ENCODE measurements around the gene HUS1.
"Not testable (repeated sequence)": the region's sequence is repeated elsewhere in the genome, so short reads cannot be mapped to it uniquely, and the experiment has no call there.

Gene HUS1

DNA sequence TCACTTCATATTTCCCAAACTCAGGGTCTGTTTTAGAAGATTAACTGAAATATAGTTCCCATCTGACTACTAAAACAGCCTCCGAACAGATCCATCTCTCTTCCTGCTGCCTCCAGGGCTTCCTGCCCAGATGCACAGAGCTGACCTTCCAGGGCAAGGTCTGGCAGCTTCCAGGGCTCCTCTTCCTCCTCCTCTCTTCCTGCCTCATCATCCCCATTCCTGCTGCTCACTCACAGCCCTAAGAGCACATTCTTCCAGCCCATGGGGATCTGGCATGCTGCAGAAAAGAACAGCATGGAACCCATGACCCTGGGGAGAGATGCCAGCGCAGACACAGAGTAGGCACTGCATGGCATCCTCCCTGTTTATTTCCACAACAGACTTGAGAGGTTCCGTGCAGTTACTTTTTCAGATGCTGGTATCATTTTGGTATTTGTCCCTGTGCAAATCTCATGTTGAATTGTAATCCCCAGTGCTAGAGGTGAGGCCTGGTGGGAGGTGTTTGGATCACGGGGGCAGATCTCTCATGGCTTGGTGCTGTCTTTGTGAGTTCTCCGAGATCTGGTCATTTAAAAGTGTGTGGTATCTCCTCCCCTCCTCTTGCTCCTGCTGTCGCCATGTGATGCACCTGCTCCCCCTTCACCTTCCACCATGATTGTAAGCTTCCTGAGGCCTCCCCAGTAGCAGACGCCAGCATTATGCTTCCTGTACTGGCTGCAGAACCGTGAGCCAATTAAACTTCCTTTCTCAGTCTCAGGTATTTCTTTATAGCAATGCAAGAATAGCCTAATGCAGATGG is 35.5 kb downstream of the HUS1 start:
- no peak for DNase-seq

DNA sequence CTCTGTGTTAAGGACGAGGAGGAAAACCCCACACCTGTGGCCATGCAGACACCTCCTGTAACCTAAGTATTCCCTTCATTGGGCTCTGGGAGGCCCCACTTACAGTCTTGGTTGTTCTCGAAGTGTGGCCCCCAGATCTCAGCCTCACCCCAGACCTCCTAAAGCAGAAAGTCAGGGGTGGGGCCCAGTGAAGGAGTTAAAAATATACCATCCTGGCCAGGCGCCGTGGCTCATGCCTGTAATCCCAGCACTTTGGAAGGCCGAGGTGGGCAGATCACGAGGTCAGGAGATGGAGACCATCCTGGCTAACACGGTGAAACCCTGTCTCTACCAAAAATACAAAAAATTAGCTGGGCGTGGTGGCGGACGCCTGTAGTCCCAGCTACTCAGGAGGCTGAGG is 36.8 kb downstream of the HUS1 start:
- DNase-seq = not testable (repeated sequence)

GRCh38 chr7:47942132-47942531 is 37.3 kb downstream of the HUS1 start:
- no peak for DNase-seq

- no peak for DNase-seq
Measured at GRCh38 chr7:47941136-47941844, 38.1 kb downstream of the HUS1 start.

DNA sequence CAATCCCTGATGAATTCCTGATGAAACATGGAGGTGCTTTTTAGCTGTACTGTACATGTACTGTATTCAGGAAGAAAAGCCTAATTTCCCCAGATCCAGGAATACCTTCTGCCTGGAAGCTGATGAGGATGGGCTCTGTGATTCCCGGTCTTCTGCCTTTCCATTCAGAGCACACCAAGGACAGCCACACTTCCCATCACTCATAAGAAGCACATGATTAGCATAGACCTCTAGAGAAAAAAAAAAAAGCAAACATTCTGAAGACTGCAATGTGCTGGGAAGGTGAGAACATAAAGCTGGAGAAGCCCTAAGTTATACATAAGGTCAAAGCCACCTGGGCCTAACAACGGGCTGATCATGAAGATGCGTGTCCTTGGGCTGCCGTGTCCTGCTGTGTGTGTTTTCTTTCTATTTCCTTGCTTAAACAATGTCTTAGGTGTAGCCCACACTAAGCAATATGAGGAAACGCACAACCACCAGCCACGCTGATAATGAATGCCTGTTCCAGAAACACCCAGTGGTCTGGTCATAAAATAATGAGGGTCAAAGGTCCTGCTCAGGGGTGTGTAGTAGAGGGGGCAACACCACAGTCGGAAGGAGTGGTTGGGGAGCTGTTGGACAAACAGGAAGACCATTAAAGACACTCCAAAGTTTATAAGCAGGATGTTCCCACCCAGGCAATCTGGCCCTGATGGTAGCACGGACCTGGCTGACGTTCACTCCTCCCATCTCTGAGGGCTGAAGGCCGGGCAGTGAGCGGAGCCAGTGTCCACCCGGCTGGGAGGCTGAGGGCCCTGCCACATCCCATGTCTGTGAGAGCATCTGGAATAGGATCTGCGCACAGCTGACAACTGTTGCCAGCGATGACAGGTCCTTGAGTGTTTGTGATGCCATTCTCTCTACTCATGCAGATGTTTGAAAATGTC is 39.1 kb downstream of the HUS1 start:
- DNase-seq = no peak

DNA sequence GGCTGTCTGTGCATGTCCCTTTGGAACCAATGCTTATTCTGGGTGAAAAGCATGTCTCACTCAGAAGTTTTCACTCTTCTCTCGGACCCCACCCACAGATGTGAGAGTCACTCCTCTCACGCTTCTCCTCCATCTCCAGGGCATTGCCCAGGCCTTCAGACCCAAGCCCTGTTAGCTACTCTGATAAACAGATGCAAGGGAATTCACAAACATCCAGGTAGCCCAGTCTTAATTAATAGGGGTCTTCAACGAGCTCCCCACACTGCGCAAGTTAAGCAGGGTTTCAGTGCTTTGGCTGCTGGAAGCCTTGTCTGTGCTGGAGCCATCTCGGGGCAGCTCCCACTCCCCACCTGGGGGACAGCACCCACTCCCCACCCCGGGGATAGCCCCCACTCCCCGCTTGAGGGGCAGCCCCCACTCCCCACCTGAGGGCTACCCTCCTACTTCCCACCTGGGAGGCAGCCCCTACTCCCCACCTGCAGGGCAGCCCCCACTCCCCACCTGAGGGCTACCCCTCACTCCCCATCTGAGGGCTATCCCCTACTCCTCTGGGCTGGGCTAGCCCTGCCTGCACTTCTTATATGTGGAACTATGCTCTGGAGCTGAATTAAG is 39.9 kb downstream of the HUS1 start:
- DNase-seq = no peak

DNA sequence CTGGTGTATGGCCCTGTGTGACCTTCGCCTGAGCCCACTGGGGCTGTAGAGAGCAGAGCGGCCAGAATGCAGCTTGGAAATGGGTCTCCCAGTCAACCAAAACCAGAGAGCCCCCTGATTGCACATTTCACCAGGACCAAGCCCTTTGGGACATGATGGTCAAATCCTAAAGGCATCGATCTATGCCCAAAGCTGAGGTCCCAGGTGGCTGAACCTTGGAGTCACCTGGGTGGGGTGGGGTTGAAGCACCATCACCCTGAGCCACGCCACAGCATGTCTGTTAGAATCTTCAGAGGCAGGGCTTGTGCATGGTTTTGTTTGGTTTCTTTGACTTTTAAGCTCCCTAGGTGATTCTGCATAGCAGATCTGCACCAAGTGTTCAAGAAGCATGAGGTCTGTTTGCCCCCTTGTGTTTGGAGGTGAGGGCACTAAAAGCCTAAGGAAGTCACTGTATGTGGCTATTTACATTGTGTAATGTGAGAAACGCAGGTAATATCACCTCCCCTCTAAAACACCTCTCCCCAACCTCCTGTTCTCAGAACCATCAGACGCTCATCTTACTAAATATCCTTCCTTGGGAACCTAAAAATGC is 40.7 kb downstream of the HUS1 start:
- no peak for DNase-seq

DNA sequence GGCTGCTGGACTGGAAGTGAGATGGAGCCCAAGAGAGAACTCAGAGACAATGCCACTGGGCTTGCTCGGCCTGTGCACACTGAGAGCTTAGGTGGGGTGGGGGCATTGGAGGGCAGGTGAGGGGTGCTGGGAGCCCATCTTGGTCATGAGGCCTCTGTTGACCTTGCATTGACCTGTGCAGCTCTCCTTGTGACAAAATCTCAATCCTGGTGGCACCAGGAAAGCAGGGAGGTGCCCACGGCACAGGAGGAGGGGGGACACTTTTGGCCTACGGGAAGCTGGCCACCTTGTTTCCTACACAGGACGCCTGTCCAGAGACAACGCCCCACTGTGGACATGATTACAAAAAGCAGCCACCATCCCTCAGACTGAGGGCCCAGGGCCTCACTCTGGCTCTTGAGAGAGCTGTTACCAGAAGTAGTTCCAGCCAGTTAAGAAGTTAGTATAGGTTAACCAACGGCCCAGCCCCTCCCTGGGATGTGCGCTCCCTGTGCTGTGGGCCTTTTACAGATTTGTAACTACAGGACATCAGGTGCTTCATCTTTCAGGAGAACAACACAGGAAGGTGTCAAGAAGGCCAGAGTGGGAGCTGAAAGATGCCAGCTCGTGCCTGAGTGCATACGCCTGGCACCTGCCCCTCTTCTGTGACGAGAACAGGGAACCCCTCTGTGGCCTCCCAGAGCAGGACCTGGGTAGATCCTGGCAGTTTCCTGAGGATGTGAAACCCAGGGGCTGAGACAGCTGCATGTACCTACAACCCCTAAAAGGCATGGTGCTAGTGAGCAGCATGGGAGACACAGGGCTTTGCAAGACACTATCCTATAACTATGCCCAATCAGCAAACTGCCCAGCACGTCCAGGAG is 41.5 kb downstream of the HUS1 start:
- no peak for DNase-seq

- no peak for DNase-seq
Measured at GRCh38 chr7:47937065-47937687, 42.2 kb downstream of the HUS1 start.

GRCh38 chr7:47936323-47936722 is 43.1 kb downstream of the HUS1 start:
- DNase-seq = no peak

DNA sequence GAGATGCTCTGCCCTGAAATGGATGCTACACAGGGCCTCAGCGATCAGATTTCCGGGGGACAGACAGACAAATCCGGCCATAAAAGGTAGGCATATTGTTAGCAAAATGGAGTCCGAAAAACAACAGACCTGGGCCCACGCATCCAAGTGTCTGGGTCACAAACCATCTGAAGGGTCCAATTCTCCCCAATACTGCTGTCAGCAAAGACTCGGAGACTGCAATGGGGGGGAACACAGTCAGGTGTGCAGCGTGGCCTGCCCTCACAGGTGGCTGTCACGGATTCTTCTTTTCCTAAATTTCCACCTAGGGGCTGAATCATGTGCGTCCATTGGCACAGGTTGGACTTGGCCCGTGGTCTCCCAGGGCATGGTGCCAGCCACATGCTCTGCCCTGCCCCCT is 44.1 kb downstream of the HUS1 start:
- no peak for DNase-seq

DNA sequence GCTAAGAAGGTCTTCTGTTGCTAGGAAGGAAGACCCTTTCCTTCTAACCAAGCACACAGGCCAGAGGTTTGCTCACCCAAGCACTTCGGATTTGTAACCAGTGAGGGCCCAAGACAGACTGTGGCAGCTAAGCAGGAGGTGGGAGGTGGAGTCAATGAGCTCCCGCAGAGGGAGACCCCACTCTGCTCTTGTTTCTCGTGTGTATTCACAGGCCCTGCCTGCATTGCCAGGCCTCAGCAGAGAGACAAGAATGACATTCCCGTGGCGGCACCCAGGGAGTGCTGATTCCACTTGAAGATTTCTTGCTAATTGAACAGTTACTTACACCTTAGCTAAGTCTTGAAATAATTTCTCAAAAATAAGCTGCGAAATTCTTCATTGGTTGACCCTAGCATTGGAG is 44.6 kb downstream of the HUS1 start:
- no peak for DNase-seq

GRCh38 chr7:47933215-47933614 is 46.2 kb downstream of the HUS1 start:
- no peak for DNase-seq

DNA sequence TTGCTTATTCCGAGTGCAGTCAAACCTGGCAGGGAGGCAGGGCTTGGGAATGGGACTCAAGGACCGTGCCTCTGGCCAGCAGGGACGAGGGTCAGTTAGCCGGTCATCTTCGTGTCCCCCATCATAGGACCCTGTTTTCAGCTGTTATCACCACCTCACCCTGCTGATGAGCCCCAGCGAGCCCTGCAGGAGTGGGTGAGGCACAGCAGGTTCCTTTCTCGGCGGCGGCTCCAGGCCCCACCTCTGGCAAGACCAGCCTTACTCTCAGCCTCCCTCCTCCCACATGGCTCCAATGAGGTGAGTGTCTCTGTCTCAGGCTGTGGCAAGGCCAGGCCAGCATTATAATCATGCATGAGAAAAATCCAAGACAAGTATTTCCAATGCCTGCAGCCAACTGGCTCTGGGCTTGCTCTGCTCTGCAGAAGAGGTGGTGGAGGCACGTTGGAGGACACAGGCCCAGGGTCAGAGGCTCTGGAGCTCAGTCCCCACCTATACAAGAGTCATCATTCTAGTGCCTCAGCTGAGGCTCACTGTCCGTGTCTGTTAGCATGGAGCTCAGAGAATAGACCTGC is 46.9 kb downstream of the HUS1 start:
- no peak for DNase-seq

DNA sequence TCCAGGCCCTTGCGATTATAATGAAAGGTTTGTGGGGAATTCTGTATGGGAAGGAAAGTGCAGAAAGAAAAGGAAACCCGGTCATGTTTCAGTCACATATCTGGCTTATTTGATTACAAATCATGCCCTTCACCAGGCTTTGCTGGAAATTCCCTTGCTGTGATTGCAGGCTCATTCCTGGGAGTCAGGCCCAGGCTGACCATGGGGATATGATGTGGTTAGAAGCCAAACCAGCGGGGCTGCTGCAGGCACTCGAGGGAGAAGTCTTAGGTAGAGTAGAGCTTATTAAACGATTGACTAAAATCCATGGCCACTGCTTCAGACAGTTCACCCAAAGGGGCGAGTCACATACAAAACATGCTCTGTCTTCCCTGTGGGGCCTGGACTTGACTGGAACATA is 47.4 kb downstream of the HUS1 start:
- no peak for DNase-seq

DNA sequence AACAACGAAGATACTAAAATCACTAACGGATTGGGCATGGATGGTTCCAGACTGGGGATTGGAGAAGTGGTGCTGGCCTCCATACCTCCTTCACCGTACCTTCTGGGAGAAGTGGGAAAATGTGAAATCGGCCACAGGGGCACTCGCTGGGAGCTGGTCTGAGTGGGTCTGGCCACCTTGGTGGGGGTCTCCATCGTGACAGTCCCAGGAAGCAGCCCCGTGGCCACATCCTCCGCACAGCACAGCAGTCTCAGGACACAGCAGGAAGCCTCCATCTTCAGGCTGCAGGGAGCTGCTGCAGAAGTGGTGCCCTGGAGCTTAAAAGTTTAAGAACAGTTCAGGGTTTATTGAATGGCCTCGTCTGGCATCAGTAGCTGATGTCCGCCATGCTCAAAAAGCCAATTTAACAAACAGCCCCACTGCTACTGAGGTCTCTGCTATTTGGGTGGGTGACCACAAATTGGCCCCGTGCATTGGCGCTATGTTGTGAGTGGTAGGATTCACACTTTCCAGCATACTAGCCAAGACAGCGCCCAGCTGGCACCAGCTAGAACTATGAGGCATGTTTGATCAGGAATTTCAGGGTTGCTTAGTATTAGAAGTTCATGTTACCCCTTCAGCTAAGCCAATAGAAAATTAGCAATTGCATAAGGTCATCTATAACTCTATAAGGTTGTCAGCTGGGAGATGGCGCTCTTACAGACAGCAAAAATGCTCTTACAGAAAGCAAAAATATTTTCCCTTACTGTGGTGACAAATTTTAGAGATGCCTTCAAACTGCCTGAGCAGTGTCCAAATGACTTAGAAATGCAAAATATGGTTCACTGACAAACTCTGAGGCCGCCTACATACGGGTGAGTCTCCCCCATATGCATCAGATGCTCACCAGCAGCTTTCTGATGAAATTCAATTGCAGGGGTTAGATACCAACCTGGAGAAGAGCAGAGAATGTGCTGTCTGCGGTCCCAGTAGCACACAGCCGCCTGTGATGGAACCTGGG is 48.1 kb downstream of the HUS1 start:
- DNase-seq = no peak

- DNase-seq = no peak
Measured at GRCh38 chr7:47924266-47924665, 55.1 kb downstream of the HUS1 start.

DNA sequence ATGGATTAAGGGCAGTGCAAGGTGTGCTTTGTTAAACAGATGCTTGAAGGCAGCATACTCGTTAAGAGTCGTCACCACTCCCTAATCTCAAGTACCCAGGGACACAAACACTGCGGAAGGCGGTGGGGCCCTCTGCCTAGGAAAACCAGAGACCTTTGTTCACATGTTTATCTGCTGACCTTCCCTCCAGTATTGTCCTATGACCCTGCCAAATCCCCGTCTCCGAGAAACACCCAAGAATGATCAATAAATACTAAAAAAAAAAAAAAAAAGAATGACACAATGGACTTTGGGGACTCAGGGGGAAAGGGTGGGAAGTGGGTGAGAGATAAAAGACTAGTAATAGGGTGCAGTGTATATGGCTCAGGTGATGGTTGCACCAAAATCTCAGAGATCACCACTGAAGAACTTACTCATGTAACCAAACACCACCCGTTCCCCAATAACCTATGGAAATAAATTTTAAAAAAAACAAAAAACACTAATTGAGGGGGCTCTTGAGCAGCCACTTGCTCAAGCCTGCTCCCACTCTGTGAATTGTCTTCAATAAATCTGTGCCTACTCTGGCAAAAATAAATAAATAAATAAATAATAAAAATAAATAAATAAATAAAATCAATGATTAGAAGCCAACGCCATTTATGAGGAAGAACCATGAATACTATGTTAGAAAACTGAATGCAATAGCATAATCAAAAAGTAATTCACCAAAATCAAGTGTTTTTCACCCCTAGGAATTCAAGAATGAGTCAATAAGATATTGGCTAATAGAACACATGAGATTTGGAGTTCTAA is 56.1 kb downstream of the HUS1 start:
- not testable (repeated sequence) for DNase-seq
